ENCODE data around the gene ORAI2.
A peak's percentile ranks its signal among the peaks of the same experiment; 100 is the strongest.
"Not testable (repeated sequence)": the region's sequence is repeated elsewhere in the genome, so short reads cannot be mapped to it uniquely, and the experiment has no call there.

ORAI2 gene

DNA sequence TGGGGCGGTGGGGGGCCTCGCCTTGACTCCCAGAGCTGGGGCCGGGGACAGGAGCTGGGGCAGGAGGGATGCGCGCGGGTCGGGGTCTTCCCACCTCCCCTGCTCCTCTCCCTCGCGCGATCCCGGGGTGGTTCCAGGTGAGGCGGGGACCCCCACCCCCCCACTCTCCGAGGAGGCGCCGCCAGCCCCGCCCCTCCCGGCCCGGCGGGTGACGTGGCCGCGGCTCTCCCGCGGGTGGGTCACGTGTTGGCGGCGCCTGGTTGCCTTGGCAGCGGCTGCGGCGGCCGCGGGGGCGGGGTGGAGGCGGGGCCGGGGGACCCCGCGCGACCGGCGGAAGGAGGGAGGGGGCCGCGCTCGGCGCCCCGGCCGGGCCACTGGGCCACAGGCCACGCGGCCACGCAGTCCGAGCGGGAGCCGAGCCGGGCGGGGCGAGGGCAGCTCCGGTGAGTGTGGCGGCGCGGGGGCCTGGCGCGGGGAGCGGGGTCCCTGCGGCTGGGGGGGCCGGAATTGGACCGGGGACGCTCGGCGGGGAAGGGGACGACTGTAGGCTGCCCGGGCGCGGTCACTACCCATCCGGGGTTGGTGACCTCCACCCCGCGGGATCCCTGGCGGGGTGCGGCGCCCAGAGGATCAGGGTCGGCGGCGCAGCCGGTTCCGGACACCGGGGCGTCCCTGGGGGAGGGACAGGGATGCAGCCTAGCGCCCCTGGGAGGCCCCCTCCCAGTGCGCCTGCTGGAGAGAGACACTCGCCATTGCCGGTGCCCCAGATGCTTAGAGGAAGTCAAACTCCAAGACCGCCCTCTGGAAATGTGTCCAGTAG, at the start of gene ORAI2:
ORAI2 (plus strand) TSS at position 357 of the 820 bp plus-strand sequence. CDS start 5,382 bp downstream, outside the sequence.
- DNase-seq (ENCODE audit: low read depth): peak; percentile 73

DNA sequence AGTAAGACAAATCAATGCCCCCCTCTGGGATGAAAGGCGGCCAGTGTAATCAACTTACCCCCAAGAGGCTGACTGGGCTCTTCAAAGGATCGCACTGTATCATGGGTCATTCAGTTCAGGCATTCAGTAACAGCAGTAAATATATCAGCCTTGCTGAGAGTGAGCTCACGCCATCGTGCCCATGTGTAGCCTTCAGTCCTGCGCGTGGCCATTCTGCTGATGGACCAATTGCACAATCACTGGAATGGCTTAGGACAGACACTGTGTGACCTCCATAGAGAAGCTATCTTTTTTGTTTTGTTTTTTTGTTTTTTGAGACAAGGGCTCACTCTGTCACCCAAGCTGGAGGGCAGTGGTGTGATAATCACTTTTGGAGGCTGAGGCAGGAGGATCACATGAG, 46.3 kb upstream of the ORAI2 start:
- no peak for DNase-seq (ENCODE audit: low read depth)

DNA sequence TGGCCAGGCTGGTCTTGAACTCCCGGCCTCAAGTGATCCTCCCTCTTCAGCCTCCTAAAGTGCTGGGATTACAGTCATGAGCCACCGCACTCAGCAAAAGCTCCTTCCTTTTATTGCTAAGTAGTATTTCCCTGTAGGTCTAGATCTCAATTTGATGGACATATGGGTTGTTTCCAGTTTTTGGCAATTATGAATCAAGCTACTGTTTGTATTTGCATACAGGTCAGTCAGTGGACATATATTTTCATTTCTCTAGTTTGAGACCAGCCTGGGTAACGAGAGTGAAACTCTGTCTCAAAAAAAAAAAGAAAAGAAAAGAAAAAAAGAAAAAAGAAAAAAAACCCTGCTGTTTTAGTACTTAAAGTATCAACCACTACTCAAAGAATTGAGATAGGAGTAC, 43.6 kb upstream of the ORAI2 start:
- DNase-seq (ENCODE audit: low read depth): no peak

DNA sequence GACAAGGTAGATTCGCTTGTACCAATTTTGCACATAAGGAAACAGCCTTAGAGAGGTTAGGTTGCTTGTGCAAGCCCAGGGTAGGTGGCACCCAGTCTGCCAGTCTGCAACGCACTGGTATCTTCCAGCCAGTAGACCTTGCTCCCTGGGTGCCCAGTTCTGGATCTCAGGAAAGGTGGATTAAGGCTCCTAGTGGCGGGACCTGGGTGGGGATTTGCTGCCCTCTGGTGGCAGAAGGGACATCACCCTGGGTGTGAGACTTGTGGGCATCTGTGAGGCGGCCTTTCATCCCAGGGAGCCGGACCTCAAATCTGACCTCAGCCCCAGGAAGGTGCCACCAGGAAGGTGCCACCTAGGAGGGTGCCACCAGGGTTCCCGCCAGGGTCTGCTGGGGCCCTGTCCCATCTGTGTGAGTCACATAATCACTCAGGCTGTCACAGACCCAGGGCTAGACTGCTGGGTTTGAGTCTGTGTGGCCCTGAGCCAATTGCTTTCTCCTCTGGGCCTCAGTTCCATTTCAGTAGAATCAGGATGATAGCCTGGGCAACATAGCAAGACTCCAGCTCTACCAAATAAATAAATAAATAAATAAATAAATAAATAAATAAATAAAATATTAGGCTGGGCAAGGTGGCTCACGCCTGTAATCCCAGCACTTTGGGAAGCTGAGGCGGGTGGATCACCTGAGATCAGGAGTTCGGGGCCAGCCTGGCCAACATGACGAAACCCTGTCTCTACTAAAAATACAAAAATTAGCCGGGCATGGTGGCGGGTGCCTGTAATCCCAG, 42.5 kb upstream of the ORAI2 start:
- peak; percentile 33 for DNase-seq (ENCODE audit: low read depth)

DNA sequence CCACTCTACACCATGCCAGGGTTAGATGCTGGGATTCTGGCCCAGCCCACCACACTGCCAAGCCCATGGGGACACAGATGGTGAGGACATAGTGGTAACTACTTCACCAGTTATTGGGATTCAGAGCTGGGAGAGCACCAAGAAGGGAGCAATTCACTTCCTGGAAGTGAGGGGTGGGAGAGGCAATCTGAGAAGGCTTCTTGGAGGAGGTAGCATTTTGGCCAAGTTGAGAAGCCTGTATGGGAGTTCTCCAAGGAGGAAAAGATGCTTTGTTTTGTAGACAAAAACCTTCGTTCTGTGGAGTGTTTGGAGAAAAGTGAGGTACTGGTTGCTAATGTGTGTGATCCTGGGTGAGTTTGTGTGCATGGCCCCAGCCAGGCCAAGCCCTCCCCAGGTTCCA, 41.0 kb upstream of the ORAI2 start:
- DNase-seq (ENCODE audit: low read depth): no peak

DNA sequence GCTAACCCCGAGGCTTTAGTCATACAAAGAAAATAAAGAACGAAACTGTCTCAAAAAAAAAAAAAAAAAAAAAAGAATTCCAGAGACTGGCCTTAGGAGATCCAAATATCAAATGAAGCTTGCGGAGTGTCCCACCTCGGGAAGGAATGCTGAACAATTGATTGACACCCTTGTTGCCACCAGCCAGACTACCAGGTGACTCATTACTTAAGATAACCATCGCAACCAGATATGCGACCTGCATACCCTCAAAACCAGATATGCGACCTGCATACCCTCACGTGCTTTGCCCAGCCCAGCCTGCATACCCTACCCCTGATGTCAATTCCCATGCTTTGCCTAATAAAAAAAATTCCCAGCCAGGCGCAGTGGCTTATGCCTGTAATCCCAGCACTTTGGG, 39.9 kb upstream of the ORAI2 start:
- no peak for DNase-seq (ENCODE audit: low read depth)

DNA sequence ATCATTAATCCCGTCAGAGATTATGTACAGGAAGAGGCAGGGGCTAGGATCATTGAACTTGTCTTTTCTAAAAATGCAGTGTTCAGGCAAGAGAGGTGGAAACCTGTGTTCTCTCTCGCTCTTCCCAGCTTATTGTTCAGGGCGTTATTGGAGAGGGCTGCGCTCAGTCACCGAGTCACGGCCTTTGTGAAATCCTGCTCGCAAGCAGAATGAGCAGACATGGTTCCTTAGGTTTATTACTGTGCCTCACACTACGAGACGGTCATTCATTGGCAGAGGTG, 37.8 kb upstream of the ORAI2 start:
- no peak for DNase-seq (ENCODE audit: low read depth)

DNA sequence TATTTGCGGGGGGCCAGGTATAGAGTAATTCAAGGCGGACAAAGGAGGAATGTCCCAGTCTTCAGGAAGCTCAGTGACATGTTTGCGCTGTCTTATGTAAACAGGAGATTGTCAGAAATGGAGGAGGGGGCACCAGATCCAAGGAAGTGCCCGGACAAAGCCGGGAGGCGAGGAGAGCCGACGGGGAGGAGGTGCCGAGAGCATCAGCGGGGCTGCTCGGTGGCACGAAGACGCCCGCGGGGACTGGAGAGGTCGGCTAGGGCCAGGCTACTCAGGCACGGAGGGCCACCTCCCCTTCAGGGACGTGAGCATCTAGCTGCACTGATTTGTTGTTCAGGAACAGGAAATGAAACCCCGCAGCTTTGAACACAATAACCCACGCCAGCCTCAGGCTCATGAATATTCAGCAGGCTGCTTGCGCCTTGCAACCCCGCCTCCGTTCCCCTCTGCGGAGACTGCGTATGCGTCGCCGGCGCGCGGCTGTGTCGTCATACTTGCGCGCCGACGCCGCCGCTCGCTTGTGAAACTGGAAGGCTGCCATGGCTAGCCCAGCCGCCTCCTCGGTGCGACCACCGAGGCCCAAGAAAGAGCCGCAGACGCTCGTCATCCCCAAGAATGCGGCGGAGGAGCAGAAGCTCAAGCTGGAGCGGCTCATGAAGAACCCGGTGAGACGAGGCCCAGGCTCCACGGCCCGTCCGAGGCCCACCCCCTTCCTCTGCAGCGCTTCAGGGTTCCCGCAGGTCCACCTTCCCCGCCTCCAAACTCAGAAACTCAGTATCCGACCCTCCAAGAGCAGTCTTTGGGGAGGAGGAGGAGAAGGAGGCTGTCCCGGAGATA, 37.3 kb upstream of the ORAI2 start, which contains the start of gene PRKRIP1:
PRKRIP1 (plus strand) TSS at position 491 of the 837 bp plus-strand sequence; CDS start at position 540, 49 bp downstream.
- peak; percentile 65 for DNase-seq (ENCODE audit: low read depth)

DNA sequence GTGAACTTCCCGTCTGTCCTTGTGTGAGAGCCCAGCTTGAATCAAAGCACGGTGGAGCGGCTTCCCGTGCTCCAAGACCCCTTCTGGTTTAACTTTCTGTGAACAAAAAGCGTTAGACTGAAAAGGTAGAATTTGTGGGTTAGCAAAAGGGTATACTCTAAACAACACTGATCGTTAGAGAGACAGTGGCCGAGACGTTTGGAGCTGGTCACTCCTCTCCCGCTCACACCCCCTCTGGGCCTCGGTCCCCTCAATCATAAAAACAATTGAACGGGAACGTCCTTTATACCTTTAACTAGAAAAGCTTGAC, 36.7 kb upstream of the ORAI2 start:
- no peak for DNase-seq (ENCODE audit: low read depth)

DNA sequence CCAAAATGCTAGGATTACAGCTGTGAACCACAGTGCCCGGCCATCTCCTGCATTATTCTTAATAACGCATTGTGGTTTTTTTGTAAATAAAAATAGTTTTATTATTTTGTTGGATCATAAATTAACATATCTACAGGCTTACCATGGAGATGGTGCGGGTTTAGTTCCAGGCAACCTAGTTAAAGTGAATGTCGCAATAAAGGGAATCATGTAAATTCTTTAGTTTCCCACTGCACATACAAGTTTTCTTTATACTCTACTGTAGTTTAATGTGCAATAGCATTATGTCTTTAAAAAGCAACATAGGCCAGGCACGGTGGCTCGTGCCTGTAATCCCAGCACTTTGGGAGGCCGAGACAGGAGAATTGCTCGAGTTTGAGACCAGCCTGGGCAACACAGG, 34.8 kb upstream of the ORAI2 start:
- DNase-seq (ENCODE audit: low read depth): no peak

DNA sequence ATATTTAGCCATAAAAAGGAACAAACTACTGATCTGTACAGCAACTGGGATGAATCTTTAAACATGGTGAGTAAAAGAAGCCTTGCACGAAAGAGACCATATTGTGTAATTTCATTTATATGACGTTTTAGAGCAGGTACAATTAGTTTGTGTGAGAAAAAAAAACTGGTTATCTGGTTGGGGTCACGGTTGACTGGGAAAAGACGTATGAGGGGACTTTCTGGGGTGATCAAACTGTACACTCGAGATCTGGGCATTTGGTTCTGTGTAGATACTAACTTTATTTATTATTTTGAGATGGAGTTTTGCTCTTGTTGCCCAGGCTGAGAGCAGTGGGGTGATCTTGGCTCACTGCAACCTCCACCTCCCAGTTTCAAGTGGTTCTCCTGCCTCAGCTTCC, 33.0 kb upstream of the ORAI2 start:
- DNase-seq (ENCODE audit: low read depth): no peak

DNA sequence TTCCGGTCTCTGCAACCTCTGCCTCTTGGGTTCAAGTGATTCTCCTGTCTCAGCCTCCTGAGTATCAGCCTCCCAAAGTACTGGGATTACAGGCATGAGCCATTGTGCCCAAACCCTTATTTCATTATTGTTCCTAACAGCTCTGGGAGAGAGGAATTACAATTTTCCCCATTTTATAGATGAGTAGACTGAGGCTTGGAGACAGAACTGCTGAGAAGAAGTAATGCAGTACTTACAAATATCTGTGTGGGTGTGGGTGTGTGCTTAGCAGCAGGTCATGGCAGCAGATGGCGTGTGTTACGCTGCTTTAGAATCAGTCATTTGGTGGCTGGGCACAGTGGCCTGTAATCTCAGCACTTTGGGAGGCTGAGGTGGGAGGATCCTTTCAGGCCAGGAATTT, 29.8 kb upstream of the ORAI2 start:
- DNase-seq (ENCODE audit: low read depth): no peak

DNA sequence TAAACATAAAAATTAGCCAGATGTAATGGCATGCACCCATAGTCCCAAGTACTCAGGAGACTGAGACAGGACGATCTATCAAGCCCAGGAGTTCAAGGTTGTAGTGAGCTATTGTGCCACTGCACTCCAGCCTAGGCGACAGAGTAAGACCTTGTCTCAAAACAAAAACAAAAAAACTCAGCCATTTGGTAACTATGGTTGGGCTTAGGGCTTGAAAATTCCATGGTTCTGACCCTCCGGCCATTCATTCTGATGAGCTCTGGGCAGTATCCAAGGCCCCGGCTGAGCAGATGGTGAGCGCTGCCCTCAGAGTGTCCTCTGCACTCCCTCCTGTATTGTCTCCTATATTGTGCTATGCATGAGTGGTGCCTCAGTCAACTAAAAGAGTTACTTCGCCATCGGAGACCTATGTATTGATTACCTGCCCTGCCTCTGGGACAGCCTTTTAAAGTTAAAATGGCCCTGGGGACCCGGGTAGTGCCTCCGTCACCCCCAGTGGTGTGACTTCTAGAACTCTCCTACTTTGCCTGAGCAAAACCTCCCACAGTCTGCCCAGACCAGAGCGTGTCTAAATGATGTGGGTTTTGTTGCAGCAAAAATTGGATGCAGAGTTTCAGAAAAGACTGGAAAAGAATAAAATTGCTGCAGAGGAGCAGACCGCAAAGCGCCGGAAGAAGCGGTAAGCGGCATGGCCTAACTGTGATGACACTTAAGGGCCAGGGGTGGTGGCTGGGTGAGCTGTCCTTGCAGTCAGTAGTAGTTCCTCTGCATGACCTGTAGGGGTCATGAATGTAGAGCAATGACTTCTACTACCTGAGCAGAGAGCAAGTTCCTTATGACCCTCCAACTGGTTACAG, 29.1 kb upstream of the ORAI2 start:
- no peak for DNase-seq (ENCODE audit: low read depth)

DNA sequence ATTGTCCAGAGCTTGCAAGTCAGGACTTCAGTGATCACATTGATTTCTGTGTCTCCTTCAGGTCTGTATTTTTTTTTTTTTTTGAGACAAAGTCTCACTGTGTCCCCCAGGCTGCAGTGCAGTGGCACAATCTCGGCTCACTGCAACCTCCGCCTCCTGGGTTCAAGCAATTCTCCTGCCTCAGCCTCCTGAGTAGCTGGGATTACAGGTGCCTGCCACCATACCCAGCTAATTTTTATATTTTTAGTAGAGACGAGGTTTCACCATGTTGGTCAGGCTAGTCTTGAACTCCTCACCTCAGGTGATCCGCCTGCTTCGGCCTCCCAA, 28.6 kb upstream of the ORAI2 start:
- DNase-seq (ENCODE audit: low read depth): not testable (repeated sequence)

DNA sequence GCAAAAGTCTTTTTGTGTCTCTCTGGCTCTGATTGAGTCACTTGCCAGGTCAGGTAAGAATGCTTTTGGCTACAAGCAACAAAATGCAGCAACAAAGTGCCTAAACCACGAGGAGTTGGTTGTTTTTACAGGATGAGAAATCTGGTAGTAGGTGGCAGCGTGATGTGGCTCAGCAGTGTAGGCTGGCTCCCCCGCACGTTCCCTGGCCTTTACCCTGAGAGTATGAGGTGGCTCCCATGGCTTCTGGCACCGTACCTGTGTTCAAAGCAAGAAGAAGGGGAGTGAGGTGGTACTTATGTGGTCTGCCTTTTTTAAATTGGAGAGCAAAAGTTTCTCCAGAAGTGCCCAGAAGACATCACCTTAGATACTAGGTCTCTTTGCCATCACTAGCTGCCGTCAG, 25.5 kb upstream of the ORAI2 start:
- DNase-seq (ENCODE audit: low read depth): no peak

DNA sequence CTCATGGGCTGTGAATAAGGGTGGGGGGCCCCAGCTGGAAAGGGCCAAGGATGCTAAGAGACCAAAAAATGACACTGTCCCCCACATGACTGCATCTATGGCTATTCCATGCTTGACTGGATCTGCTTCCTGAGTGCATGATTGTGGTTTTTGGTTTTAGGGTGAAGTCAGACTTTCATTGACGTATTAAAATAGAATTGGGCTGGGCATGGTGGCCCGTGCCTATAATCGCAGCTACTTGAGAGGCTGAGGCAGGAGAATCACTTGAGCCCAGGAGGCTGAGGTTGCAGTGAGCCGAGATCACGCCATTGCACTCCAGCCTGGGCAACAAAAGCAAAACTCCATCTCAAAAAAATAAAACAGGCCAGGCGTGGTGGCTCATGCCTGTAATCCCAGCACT, 24.8 kb upstream of the ORAI2 start:
- DNase-seq (ENCODE audit: low read depth): not testable (repeated sequence)

DNA sequence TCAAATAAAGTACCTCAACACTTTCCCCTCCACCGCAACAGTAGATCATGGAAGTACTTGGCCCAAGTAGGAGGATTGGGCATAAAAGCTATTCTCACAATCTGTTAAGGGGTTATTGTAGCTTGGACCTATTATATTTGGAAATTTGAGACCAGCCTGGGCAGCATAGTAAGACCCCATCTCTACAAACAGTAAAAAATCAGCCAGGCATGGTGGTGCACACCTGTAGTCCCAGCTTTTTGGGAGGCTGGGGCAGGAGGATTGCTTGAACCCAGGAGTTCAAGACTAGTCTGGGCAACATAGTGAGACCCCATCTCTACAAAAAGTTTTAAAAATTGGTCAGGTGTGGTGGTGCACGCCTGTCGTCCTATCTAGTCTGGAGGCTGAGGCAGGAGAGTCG, 24.0 kb upstream of the ORAI2 start:
- DNase-seq (ENCODE audit: low read depth): no peak

DNA sequence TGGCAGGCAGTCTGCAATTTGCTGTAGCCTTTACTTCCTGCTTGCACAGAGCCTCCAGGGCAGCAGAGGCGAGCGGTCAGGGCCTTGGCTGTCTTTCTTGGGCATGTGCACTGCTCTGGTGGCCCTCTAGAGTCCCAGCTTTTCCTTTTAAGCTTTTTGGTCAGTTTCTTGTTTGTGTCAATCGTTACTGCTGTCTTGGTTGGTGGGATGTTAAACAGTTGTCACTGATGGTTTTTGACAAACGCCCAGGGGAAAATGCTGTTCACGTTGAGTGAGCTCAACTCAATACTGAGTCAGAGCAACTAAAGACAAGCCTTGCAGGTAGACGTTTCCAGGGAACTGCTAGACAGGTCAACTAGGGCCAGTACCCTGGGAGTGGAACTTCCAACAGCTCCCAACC, 23.3 kb upstream of the ORAI2 start:
- no peak for DNase-seq (ENCODE audit: low read depth)

DNA sequence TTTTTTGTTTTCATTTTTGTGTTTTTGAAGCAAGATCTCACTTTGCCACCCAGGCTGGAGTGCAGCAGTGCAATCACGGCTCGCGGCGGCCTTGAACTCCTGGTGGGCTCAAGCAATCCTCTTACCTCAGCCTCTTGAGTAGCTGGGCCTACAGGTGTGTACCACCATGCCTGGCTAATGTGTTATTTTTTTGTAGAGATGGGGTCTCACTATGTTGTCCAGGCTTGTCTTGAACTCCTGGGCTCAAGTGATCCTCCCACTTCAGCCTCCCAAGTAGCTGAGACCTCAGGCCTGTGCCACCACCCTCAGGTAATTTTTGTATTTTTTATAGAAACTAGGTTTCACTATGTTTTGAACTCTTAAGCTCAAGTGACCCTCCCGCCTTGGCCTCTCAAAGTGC, 22.5 kb upstream of the ORAI2 start:
- DNase-seq (ENCODE audit: low read depth): no peak

DNA sequence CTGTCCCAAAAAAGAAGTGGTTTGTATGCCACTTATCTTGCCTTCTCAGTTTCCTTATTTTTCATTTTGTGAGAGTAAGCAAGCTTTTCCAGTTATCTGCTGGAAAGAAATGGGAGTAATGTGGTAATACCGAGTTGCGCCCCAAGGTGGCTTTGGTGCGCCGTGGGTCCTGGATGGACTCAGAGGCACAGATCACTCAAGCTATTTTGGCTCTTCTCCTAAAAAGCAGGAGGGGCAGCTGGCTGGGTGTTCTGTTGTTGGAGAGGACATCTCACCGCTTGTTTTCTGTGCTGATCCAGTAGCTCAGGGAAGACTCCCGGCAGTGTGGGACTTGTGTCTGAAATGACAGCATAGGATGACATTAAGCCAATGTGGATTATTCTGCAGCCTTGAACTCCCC, 20.8 kb upstream of the ORAI2 start:
- DNase-seq (ENCODE audit: low read depth): no peak

DNA sequence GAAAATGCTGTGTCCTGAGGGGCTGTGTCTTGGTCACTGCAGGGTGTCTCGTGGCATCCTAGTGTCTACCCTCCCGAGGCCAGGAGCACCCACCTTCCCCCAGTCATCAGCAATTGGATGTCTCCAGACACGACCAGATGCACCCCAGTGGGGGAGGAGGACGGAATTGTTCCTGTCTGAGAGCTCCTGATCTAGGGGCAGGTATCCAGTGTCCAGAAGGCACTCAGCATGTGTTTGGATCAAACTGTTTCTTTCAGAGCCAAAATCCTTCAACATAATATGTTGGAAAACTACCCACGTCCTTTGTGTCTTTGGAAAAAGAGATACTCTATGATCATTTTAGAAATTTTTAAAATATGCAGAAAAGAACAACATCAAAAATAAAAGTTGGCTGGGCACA, 20.3 kb upstream of the ORAI2 start:
- DNase-seq (ENCODE audit: low read depth): no peak

DNA sequence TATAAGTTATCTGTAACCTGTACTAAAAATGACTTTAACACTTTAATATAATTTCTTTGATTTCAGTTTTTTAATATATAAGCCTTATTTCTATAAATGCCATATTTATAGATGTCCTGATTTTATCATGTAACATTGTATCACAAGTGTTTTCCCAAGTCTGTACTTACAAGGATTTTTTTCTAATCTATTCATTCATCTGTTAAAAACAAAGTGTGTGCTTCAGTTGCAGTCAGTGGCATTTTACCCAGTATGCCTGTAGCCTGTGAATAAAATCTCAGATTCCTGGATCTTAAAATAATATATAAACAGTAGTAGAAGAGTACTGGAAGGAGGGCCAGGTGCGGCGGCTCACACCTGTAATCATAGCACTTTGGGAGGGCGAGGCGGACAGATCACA, 19.8 kb upstream of the ORAI2 start:
- DNase-seq (ENCODE audit: low read depth): no peak
